K562 (cell line): Measurements from ENCODE around the gene CMTR2. TPM values are rescaled to one million over a fixed set of nuclear protein-coding genes. Genes with fewer than 3 reads are reported as not detected.

Source experiments
- AFF1 ChIP-seq, 2 experiments: fragments of 450-650 bp; IDR thresholded peaks; 2 replicates each; pipeline ENCODE4 v1.6.1; 2018; ENCODE audit warnings: mild to moderate bottlenecking in 2 of 2, low read depth in 1 of 2; ENCODE audit not compliant: partially characterized antibody in 2 of 2
- ATF7 ChIP-seq: fragments of 450-650 bp; IDR thresholded peaks from 2 replicates; pipeline ENCODE4 v1.7.1; 2014; ENCODE audit warnings: mild to moderate bottlenecking, moderate library complexity
- CCNT2 ChIP-seq: IDR thresholded peaks from 2 replicates; pipeline ENCODE4 v1.6.1; 2011; ENCODE audit warnings: borderline replicate concordance, low read depth, mild to moderate bottlenecking, moderate library complexity, mixed read lengths, low read length; ENCODE audit not compliant: insufficient read length; ENCODE audit errors: extremely low read depth
- EP400 ChIP-seq: fragments of 450-650 bp; IDR thresholded peaks from 2 replicates; pipeline ENCODE4 v1.6.1; 2017; ENCODE audit warnings: antibody characterized with exemption, mild to moderate bottlenecking, moderate library complexity
- GTF2B ChIP-seq: IDR thresholded peaks from 2 replicates; pipeline ENCODE4 v1.6.1; 2011; ENCODE audit not compliant: insufficient read length; ENCODE audit errors: extremely low read depth
- HNRNPLL ChIP-seq: fragments of 200-400 bp; formaldehyde crosslinking; IDR thresholded peaks from 2 replicates; pipeline ENCODE4 v1.6.1; 2017; ENCODE audit warnings: low read length, low read depth, mild to moderate bottlenecking; ENCODE audit not compliant: poor library complexity, severe bottlenecking
- JUN ChIP-seq, 2 experiments: sonication (generic) in 1 of 2; formaldehyde crosslinking in 1 of 2; IDR thresholded peaks; 2 replicates each; pipeline versions ENCODE4 v1.6.1 to v1.8.0; 2012 to 2022; ENCODE audit warnings: borderline replicate concordance in 2 of 2, mild to moderate bottlenecking in 2 of 2, improper control_type of control experiment in 1 of 2, low read depth in 1 of 2, low read length in 1 of 2, missing genetic modification reagents in 1 of 2
- MYC ChIP-seq, 2 experiments: fragments of 250-450 bp in 1 of 2; sonication (Bioruptor Pico) in 1 of 2; IDR thresholded peaks; 2 replicates each; pipeline versions ENCODE4 v1.5.1 to v1.6.1; 2012 to 2021; ENCODE audit warnings: low read depth in 2 of 2, borderline replicate concordance in 1 of 2, improper control_type of control experiment in 1 of 2, low read length in 1 of 2, mild to moderate bottlenecking in 1 of 2, moderate library complexity in 1 of 2
- PCBP1 ChIP-seq: fragments of 200-400 bp; formaldehyde crosslinking; IDR thresholded peaks from 2 replicates; pipeline ENCODE4 v1.6.1; 2018; ENCODE audit warnings: mild to moderate bottlenecking, low read depth, low read length; ENCODE audit not compliant: poor library complexity, severe bottlenecking
- ZBTB17 ChIP-seq: fragments of 450-650 bp; formaldehyde crosslinking; IDR thresholded peaks from 2 replicates; pipeline ENCODE4 v1.4.0; 2020; ENCODE audit warnings: mild to moderate bottlenecking
- ZNF217 ChIP-seq: sonication (generic); formaldehyde crosslinking; IDR thresholded peaks from 2 replicates; pipeline ENCODE4 v1.8.0; 2022; ENCODE audit warnings: mild to moderate bottlenecking, missing genetic modification reagents
- ZNF282 ChIP-seq: sonication (generic); formaldehyde crosslinking; IDR thresholded peaks from 2 replicates; pipeline ENCODE4 v1.8.1; 2023; ENCODE audit warnings: missing genetic modification reagents
- ZNF311 ChIP-seq: fragments of 250-450 bp; sonication (Bioruptor Pico); IDR thresholded peaks from 2 replicates; pipeline ENCODE4 v1.4.0; 2020; ENCODE audit warnings: mild to moderate bottlenecking, moderate library complexity
- ZNF395 ChIP-seq: fragments of 200-800 bp; sonication (Bioruptor generic); IDR thresholded peaks from 2 replicates; pipeline ENCODE4 v1.6.1; 2017; ENCODE audit warnings: missing genetic modification characterization, missing compliant biosample characterization
- ZNF398 ChIP-seq: fragments of 250-450 bp; sonication (Bioruptor Pico); IDR thresholded peaks from 2 replicates; pipeline ENCODE4 v1.8.0; 2021; ENCODE audit warnings: moderate library complexity, mild to moderate bottlenecking, inconsistent platforms
- polyA plus RNA-seq, 8 experiments: library from polyadenylated mRNA; depleted of rRNA in 4 of 8; stranded (reverse) in 5 of 8; unstranded in 3 of 8; fragments of >200 nt; fragmentation: Nextera tagmentation in 2 of 8; fragmentation: Illumina TruSeq in 1 of 8; extraction: Ambion mirVana in 2 of 8; extraction: Trizol in 1 of 8; gene quantifications; 2 replicates each; pipeline versions ENCODE4 v1.2.1 to v1.2.3, GENCODE V29; 2011 to 2014; ENCODE audit warnings: inconsistent platforms in 1 of 8, missing spikeins in 1 of 8
- total RNA-seq, 7 experiments: library from RNA; depleted of rRNA in 6 of 7; stranded (reverse); fragments of >200 nt in 6 of 7; fragmentation: Illumina TruSeq in 2 of 7; extraction: Trizol in 2 of 7; gene quantifications; 2 replicates each; pipeline versions ENCODE4 v1.2.1 to v1.2.3, GENCODE V29; 2011 to 2021; ENCODE audit warnings: low replicate concordance in 1 of 7

The CMTR2 gene
- total and polyA plus RNA-seq, 9 of the 15 experiments (the other 6 are each of a cell fraction or from before 2014, with no cell fraction given), result 4.6 to 24.8 (median 12.7) TPM

GRCh38 chr16:71288890-71289731 lies at the start of gene CMTR2 (continued):
- peak; percentile 18 for TF ChIP-seq GTF2B
- TF ChIP-seq ZBTB17 (CRISPR knock-in tag), result 0 out of 2 replicates have a peak, but pooled peaks have one; percentile 30
- peak; percentile 67; the same call in 1 of the 2 replicates for TF ChIP-seq JUN (IDR thresholded peaks at IDR 0.05; ENCODE audit: borderline replicate concordance, low read depth, low read length)
- TF ChIP-seq JUN (CRISPR knock-in tag; IDR thresholded peaks at IDR 0.05; ENCODE audit: borderline replicate concordance), result no peak
- peak; percentile 69 for TF ChIP-seq ZNF395 (CRISPR knock-in tag)
- peak; percentile 74 for TF ChIP-seq HNRNPLL
- TF ChIP-seq MYC (IDR thresholded peaks at IDR 0.05; ENCODE audit: low read depth, low read length), result peak; percentile 86
- peak; percentile 84; the same call in 1 of the 2 replicates for TF ChIP-seq MYC (CRISPR knock-in tag; IDR thresholded peaks at IDR 0.05; ENCODE audit: borderline replicate concordance, low read depth)
- TF ChIP-seq ATF7, result peak; percentile 60; the same call in 1 of the 2 replicates
- peak; percentile 89 for TF ChIP-seq EP400
- no peak for TF ChIP-seq ZNF398 (CRISPR knock-in tag)
- no peak for TF ChIP-seq ZNF217 (CRISPR knock-in tag)
- TF ChIP-seq ZNF282 (CRISPR knock-in tag), result no peak
- TF ChIP-seq CCNT2, result peak; percentile 82
- no peak for TF ChIP-seq ZNF311
- TF ChIP-seq AFF1 (IDR thresholded peaks at IDR 0.05; ENCODE audit: low read depth in 1 of 2, partially characterized antibody in 2 of 2), result no peak
- TF ChIP-seq PCBP1, result peak; percentile 85
